Trophoblast cell (in vitro differentiated cells and primary cell): ENCODE measurements around the gene CEP164.

Experiments
- DNase-seq, 2 donors: peaks; one replicate each; pipeline ENCODE4 v3.0.0-alpha.2; 2016
- H2AFZ ChIP-seq: 2 replicates; pipeline ENCODE4 v1.6.1; 2013; ENCODE audit warnings: low read length, moderate library complexity, mild to moderate bottlenecking; ENCODE audit not compliant: insufficient read depth, poor library complexity
- H2AK5ac ChIP-seq: 2 replicates; pipeline ENCODE4 v1.6.1; 2013; ENCODE audit warnings: mild to moderate bottlenecking, low read length
- H2BK120ac ChIP-seq: 2 replicates; pipeline ENCODE4 v1.6.1; 2013; ENCODE audit warnings: low read length, mild to moderate bottlenecking, moderate library complexity; ENCODE audit not compliant: insufficient read depth, poor library complexity
- H2BK12ac ChIP-seq: 2 replicates; pipeline ENCODE4 v1.6.1; 2013; ENCODE audit warnings: mild to moderate bottlenecking, low read length, moderate library complexity
- H2BK5ac ChIP-seq: 2 replicates; pipeline ENCODE4 v1.6.1; 2013; ENCODE audit warnings: low read length, low read depth, moderate library complexity, mild to moderate bottlenecking; ENCODE audit not compliant: poor library complexity
- H3K14ac ChIP-seq: 2 replicates; pipeline ENCODE4 v1.6.1; 2013; ENCODE audit warnings: mild to moderate bottlenecking, low read length
- H3K18ac ChIP-seq: 2 replicates; pipeline ENCODE4 v1.6.1; 2013; ENCODE audit warnings: mild to moderate bottlenecking, low read length
- H3K23ac ChIP-seq: 2 replicates; pipeline ENCODE4 v1.6.1; 2013; ENCODE audit warnings: low read length
- H3K27ac ChIP-seq: 2 replicates; pipeline ENCODE4 v1.5.1; 2013; ENCODE audit warnings: low read depth, mild to moderate bottlenecking, inconsistent platforms, low read length, moderate library complexity
- H3K27me3 ChIP-seq: 2 replicates; pipeline ENCODE4 v1.6.1; 2013; ENCODE audit warnings: inconsistent platforms, mild to moderate bottlenecking, low read length, moderate library complexity; ENCODE audit not compliant: insufficient read depth
- H3K36me3 ChIP-seq, 2 experiments: 1 replicate in 1 of 2; 2 replicates in 1 of 2; pipeline ENCODE4 v1.6.1; 2013; ENCODE audit warnings: low read length in 2 of 2, mild to moderate bottlenecking in 2 of 2, moderate library complexity in 1 of 2; ENCODE audit not compliant: insufficient read depth in 2 of 2, control insufficient read depth in 1 of 2
- H3K4ac ChIP-seq: 2 replicates; pipeline ENCODE4 v1.6.1; 2013; ENCODE audit warnings: low read depth, mild to moderate bottlenecking, low read length, moderate library complexity
- H3K4me1 ChIP-seq, 2 experiments: 1 replicate in 1 of 2; 2 replicates in 1 of 2; pipeline ENCODE4 v1.6.1; 2013; ENCODE audit warnings: low read length in 2 of 2, mild to moderate bottlenecking in 2 of 2, moderate library complexity in 1 of 2; ENCODE audit not compliant: insufficient read depth in 2 of 2, control insufficient read depth in 1 of 2
- H3K4me2 ChIP-seq: 2 replicates; pipeline ENCODE4 v1.6.1; 2013; ENCODE audit warnings: inconsistent platforms, mild to moderate bottlenecking, low read length, moderate library complexity
- H3K4me3 ChIP-seq: 2 replicates; pipeline ENCODE4 v1.5.1; 2013; ENCODE audit warnings: mild to moderate bottlenecking, low read depth, low read length, inconsistent platforms
- H3K79me1 ChIP-seq: one replicate; pipeline ENCODE4 v1.6.1; 2013; ENCODE audit warnings: low read length
- H3K79me2 ChIP-seq: 2 replicates; pipeline ENCODE4 v1.6.1; 2013; ENCODE audit warnings: low read length, mild to moderate bottlenecking; ENCODE audit not compliant: control insufficient read depth, insufficient read depth, poor library complexity
- H3K9ac ChIP-seq: 2 replicates; pipeline ENCODE4 v1.6.1; 2013; ENCODE audit warnings: mild to moderate bottlenecking, low read length
- H3K9me3 ChIP-seq: 2 replicates; pipeline ENCODE4 v1.6.1; 2013; ENCODE audit warnings: low read depth, mild to moderate bottlenecking, control low read depth, inconsistent platforms, low read length; ENCODE audit not compliant: insufficient read depth
- H4K12ac ChIP-seq: 2 replicates; pipeline ENCODE4 v1.6.1; 2013; ENCODE audit warnings: low read depth, mild to moderate bottlenecking, low read length, moderate library complexity
- H4K8ac ChIP-seq: 2 replicates; pipeline ENCODE4 v1.6.1; 2013; ENCODE audit warnings: low read depth, mild to moderate bottlenecking, low read length, moderate library complexity
- H4K91ac ChIP-seq: one replicate; pipeline ENCODE4 v1.6.1; 2013; ENCODE audit warnings: low read depth, mild to moderate bottlenecking, low read length, moderate library complexity
- WGBS: extraction: QIAGEN DNeasy Blood & Tissue Kit; methylation state at CpG from one replicate; pipeline ENCODE4 v1.1.7; 2013; ENCODE audit warnings: missing lambda C conversion rate; ENCODE audit not compliant: insufficient read length, insufficient coverage; ENCODE audit errors: extremely low coverage; 5-methylcytosine and 5-hydroxymethylcytosine counted together

CEP164 gene

DNA sequence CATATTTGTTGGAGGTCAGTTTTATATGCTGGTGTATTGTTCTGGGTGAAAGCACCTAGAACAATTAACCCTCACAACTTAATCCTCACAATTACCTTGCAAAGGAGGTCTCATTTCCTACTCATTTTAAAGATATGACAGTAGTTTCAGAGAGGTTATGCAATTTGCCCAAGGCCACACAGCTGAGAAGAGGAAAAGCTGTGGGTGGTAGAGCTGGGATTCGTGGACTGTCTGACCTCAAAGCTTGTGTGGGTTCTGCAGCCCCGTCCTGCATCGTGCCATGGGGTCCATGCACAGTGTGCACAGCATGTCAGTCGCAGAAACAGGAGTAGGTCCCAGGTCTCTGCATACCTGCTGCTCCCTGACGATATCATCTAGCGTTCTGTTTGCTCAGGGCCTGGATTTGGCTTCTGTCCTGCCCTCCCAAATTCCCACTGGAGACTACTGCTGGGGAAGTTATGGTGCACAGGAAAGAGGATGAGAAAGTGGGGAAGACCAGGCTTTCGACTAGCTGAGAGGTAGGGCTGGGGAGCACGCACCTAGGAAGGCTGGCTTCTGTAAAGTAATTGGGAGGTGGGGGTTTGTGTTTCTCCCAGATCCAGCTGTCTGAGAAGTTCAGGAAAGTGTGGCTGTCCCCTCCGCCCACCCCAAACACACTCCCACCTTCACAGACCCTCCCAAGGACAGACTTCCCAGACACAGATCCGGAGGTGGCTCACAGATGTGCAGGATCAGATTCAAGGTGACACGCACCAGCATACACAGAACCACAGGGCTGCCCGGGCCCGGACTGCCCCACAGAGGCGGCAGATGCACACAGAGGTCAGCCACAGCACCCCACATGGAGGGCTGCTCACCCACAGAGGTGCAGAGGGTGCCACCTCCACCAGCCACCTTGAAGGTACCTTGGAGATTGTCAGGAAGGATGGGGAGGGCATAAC, 13.6 kb upstream of the CEP164 start:
- no peaks in the 10 kb centered on the region for H3K27me3 ChIP-seq
- H3K27ac ChIP-seq = no peak overlapping the region
- no peak overlapping the region for H4K12ac ChIP-seq
- no peak overlapping the region for H2AK5ac ChIP-seq
- no peak overlapping the region for H2AFZ ChIP-seq
- no peak overlapping the region for H4K8ac ChIP-seq
- H4K91ac ChIP-seq = no peak overlapping the region
- DNase-seq = peak in 1 of 2 donors; percentile 50
- H3K18ac ChIP-seq = no peak overlapping the region
- H3K9me3 ChIP-seq = no peaks in the 10 kb centered on the region
- WGBS = no CpG with 5 or more reads among the region's 14 CpGs
- H3K9ac ChIP-seq = no peak overlapping the region
- no peak overlapping the region for H2BK12ac ChIP-seq
- no peak overlapping the region for H3K23ac ChIP-seq
- H3K4ac ChIP-seq = no peak overlapping the region
- peaks cover 10 to 13% of the 10 kb centered on the region in 2 experiments for H3K4me1 ChIP-seq
- H2BK5ac ChIP-seq = no peak overlapping the region
- H3K14ac ChIP-seq = no peak overlapping the region
- H2BK120ac ChIP-seq = no peak overlapping the region
- no peak overlapping the region for H3K4me3 ChIP-seq
- H3K79me2 ChIP-seq = peaks cover 5% of the 10 kb centered on the region
- no peaks in the 10 kb centered on the region for H3K79me1 ChIP-seq
- H3K4me2 ChIP-seq = peak overlapping the region; percentile 69
- H3K36me3 ChIP-seq = no peaks in the 10 kb centered on the region

DNA sequence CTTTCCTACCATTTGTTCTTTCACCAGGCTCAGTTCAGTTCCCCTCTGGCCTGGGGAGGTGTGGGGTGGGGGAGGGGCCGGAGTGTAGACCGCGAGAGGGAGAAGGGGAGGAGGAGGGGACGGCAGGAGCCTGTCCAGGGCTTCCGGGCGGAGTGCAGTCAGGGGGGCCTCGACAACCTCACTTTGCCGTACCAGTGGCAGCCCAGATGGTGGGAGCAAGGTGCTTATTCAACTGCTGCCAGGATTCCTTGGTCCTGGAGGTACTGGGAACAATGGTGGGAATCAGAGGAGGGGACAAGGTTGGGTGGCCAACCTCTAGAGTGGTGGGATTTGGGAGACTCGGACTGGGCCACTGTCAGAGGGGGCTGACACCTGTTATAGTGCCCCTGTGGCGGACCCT, 12.8 kb upstream of the CEP164 start:
- WGBS = no CpG with 5 or more reads among the region's 10 CpGs
- DNase-seq = no peak
- Histone ChIP-seq H3K4ac (no peak overlapping the region), H2BK5ac (no peak overlapping the region), H3K4me2 (peak overlapping the region; percentile 69), H3K9ac (no peak overlapping the region), H4K12ac (no peak overlapping the region), H2AK5ac (no peak overlapping the region), H3K27me3 (no peaks in the 10 kb centered on the region), H3K18ac (no peak overlapping the region), H3K4me1 (peaks cover 10 to 13% of the 10 kb centered on the region in 2 experiments), H3K79me1 (no peaks in the 10 kb centered on the region), H4K8ac (peak overlapping the region; percentile 51), H2BK12ac (no peak overlapping the region), H2AFZ (no peak overlapping the region), H3K4me3 (no peak overlapping the region), H2BK120ac (no peak overlapping the region), H3K79me2 (peaks cover 5% of the 10 kb centered on the region), H3K23ac (no peak overlapping the region), H3K36me3 (no peaks in the 10 kb centered on the region), H4K91ac (no peak overlapping the region), H3K14ac (no peak overlapping the region), H3K9me3 (no peaks in the 10 kb centered on the region), H3K27ac (no peak overlapping the region)

DNA sequence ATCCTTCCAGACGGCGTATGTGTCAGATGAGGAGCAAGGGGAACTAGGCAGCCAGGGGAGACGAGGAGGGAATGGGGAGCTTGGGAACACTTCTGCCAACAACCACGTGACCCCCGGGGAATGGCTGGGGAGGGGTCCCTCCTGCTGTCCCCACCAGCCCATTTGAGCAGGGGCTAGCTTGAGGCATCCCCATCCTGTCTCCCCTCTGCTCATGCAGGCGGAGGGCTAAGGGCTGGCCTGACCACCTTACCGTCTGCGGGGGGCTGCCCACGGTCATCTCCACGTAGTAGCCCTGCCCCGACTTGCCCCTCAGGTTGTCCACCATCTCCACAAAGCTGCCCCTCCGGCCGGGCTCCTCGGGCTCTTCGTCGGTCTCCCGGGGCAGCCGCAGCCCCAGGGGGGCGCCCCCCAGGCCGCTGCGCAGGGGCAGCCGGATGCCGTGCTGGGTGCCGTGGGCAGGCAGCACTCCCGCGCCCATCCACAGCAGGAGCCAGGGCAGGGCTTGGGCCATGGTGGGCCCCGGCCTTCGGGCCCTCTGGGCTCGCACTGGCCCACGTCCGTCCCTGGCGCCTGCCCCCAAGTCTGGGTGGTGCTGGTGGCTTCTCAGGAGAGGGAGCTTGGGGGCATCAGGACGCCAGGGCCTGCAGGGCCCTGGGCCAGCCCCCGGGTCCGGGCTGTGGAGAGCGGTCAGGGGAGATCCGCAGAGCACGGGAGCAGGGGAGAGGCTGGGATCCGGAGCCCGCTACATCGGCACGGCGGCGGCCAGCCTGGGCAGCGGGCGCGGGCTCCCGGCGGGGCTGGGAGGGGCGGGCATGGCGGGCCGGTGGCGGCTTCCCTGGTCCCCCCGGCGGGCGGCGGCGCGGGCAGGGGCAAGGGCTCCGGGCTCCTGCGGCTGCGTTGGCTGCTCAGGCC, 12.1 kb upstream of the CEP164 start:
- no peak overlapping the region for H2BK12ac ChIP-seq
- H3K9ac ChIP-seq = peak overlapping the region; percentile 82
- no peak overlapping the region for H3K27ac ChIP-seq
- H3K18ac ChIP-seq = peak overlapping the region; percentile 79
- no peak overlapping the region for H2AK5ac ChIP-seq
- peaks cover 5% of the 10 kb centered on the region for H3K79me2 ChIP-seq
- no peaks in the 10 kb centered on the region for H3K27me3 ChIP-seq
- H2BK120ac ChIP-seq = no peak overlapping the region
- no peaks in the 10 kb centered on the region for H3K79me1 ChIP-seq
- no peak overlapping the region for H4K91ac ChIP-seq
- peak overlapping the region; percentile 69 for H3K4me2 ChIP-seq
- peak in 1 of 2 donors; percentile 37 for DNase-seq
- peak overlapping the region; percentile 78 for H3K4me3 ChIP-seq
- H3K4me1 ChIP-seq = peaks cover 10 to 13% of the 10 kb centered on the region in 2 experiments
- H3K9me3 ChIP-seq = no peaks in the 10 kb centered on the region
- H4K8ac ChIP-seq = peak overlapping the region; percentile 51
- no peaks in the 10 kb centered on the region for H3K36me3 ChIP-seq
- no CpG with 5 or more reads among the region's 62 CpGs for WGBS
- H4K12ac ChIP-seq = peak overlapping the region; percentile 32
- H3K23ac ChIP-seq = no peak overlapping the region
- H2AFZ ChIP-seq = peak overlapping the region; percentile 42
- H2BK5ac ChIP-seq = no peak overlapping the region
- peak overlapping the region; percentile 17 for H3K4ac ChIP-seq
- peak overlapping the region; percentile 48 for H3K14ac ChIP-seq

DNA sequence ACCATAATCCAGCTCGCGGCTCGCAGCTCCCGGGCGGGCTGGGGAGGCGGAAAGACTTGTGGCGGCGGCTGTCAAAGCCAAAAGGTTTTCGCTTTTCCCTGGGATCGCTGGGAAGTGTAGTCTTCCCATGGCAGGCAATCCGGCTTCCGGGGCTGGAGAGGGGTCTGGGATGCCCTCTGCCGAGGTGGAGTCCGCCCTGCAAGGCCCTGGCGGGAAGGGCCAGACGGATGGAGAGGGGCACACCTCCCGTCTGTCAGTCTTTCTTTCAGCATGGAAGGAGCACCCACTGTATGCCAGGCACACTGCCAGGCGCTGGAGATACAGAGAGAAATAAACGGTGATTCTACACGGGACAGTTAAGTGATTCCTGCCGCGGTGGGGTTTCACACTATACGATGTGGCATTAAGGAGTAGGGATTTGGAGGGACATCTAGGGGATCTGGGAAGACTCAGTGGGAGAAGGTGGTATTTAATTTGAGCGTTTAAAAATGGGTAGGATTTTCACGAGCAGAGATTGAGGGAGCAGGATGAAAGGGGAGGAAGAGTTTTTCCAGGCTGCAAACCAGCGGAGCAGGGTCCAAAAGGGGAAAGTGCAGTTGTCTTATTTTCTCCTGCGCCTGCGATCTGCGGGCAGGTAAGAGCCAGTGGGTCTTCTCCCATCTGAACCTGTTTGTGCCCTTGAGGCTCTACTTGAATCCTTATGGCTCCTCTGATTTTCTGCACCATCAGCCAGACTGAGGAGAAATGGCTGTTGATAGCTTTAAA, 11.3 kb upstream of the CEP164 start, which contains the start of gene BACE1:
BACE1 (minus strand) TSS at position 60 of the 765 bp plus-strand sequence. CDS start 461 bp downstream, outside the sequence.
- Histone ChIP-seq H3K9ac (peak within 1 kb of the TSS; percentile 82), H3K4me1 (peaks cover 10 to 13% of the 10 kb centered on the region in 2 experiments), H3K4me2 (peak within 1 kb of the TSS; percentile 69), H2AFZ (peak within 1 kb of the TSS; percentile 42), H4K8ac (peak within 1 kb of the TSS; percentile 51), H3K4ac (peak within 1 kb of the TSS; percentile 17), H3K14ac (peak within 1 kb of the TSS; percentile 48), H3K9me3 (no peaks in the 10 kb centered on the region), H3K27ac (no peak within 1 kb of the TSS), H3K79me1 (no peaks in the 10 kb centered on the region), H3K36me3 (no peaks in the 10 kb centered on the region), H2BK120ac (no peak within 1 kb of the TSS), H3K23ac (no peak within 1 kb of the TSS), H3K27me3 (no peaks in the 10 kb centered on the region), H2BK5ac (no peak within 1 kb of the TSS), H2BK12ac (no peak within 1 kb of the TSS), H3K79me2 (peaks cover 5% of the 10 kb centered on the region), H4K12ac (peak within 1 kb of the TSS; percentile 32), H2AK5ac (no peak within 1 kb of the TSS), H3K18ac (peak within 1 kb of the TSS; percentile 79), H3K4me3 (peak within 1 kb of the TSS; percentile 78), H4K91ac (no peak within 1 kb of the TSS)
- 100% methylated on average over 2 of the region's 29 CpGs for whole genome bisulfite sequencing
- DNase-seq = no peak
